PC-9 (cell line): ENCODE results near the gene HMGN2.

Source experiments
- EZH2 ChIP-seq: fragments of 200-600 bp; sonication (generic); IDR thresholded peaks from 2 replicates; pipeline ENCODE4 v1.8.0; 2017; ENCODE audit warnings: antibody characterized with exemption, low read depth
- TF ChIP-seq, protein P1 (sequence below): fragments of 200-600 bp; sonication (generic); conservative IDR thresholded peaks from 2 replicates; pipeline ENCODE4 v1.6.1; 2017; ENCODE audit warnings: mixed run types, antibody characterized with exemption, mild to moderate bottlenecking, moderate library complexity

DNA sequence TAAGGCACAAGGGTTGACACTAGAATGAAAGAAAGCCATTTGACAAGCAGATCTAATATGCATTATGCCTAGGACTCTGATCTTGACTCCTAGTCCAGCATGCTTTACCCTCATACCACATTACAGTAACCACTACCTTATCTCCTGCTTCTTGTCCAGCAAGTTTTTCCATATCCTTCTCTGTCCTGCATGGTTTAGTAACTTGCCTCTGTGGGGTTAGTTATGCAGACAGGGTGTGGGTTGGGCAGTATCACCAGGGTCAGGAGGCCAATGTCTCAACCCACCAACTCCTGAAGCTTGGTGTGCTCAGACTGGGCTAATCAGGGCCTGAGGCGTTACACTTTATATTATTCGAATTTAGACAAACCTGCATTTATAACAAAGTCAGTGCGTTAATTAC, 21.3 kb upstream of the HMGN2 start:
- TF ChIP-seq EZH2, result no peak
- TF ChIP-seq, protein P1, sequence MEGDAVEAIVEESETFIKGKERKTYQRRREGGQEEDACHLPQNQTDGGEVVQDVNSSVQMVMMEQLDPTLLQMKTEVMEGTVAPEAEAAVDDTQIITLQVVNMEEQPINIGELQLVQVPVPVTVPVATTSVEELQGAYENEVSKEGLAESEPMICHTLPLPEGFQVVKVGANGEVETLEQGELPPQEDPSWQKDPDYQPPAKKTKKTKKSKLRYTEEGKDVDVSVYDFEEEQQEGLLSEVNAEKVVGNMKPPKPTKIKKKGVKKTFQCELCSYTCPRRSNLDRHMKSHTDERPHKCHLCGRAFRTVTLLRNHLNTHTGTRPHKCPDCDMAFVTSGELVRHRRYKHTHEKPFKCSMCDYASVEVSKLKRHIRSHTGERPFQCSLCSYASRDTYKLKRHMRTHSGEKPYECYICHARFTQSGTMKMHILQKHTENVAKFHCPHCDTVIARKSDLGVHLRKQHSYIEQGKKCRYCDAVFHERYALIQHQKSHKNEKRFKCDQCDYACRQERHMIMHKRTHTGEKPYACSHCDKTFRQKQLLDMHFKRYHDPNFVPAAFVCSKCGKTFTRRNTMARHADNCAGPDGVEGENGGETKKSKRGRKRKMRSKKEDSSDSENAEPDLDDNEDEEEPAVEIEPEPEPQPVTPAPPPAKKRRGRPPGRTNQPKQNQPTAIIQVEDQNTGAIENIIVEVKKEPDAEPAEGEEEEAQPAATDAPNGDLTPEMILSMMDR, result no peak
